ENCODE results near the gene CACNA2D4. TPM values are rescaled to one million over a fixed set of nuclear protein-coding genes. Genes with fewer than 3 reads are reported as not detected.

The CACNA2D4 gene
- total RNA-seq, 1 donor from 2014 or later: 0.83 TPM

GRCh38 chr12:1919284-1919683 is 832 bp upstream of the CACNA2D4 start:
- DNase-seq (ENCODE audit: low spot score) (peak; percentile 26), ATAC-seq (no peak)

GRCh38 chr12:1918884-1919236 is 408 bp upstream of the CACNA2D4 start:
- DNase-seq (ENCODE audit: low spot score) (peak; percentile 51), ATAC-seq (peak; percentile 76)

DNA sequence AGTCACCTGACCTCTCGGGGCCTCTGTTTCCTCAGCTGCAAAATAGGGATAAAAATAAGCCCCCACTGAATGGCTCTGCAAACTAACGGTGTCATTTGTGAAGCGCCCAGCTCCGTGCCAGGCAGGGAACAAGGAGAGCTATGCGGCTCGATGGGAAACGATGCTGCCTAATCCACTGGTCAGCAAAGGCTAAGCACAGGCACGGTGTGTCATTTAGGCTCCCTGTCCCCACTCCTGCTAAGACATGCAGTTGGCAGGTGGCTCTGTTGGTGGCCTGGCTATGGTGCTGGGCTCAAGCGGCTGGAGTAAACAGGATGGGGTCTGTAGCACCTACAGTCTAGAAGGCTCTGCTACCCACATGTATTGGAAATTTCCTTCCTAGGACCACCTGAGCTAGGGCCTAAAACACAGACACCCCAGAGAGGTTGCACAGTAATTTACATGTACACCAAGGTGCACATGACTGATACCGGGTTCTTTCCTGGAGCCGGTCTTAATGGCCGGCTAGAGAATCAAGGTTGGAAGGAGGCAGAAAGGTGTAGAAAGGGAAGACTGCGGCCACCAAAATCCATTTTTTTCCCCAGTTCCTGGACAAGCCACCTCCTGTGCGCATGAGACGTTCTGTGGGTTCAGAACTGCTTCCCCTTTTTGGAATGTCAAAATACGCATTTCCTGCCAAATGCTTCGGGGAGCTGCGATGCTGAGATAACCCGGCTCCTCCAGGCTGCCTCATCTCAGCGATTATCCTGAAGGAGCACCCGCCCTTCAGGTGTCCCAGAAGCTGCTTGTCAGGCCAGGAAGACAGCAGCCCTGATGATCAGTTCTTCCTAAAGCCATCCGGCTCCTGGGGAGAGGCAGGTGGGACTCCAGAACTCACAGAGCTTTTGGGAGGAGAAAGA is 1.0 kb downstream of the CACNA2D4 start:
- DNase-seq (ENCODE audit: low spot score) (peak; percentile 47), ATAC-seq (no peak)

- DNase-seq (ENCODE audit: low spot score): peak; percentile 47
Observed at GRCh38 chr12:1916371-1917171, 1.9 kb downstream of the CACNA2D4 start.

GRCh38 chr12:1915082-1915968 is 3.1 kb downstream of the CACNA2D4 start:
- ATAC-seq: no peak
- DNase-seq (ENCODE audit: low spot score): peak; percentile 39

More at GRCh38 chr12:1916371-1917171, 1.9 kb downstream of the CACNA2D4 start:
- ATAC-seq: no peak

DNA sequence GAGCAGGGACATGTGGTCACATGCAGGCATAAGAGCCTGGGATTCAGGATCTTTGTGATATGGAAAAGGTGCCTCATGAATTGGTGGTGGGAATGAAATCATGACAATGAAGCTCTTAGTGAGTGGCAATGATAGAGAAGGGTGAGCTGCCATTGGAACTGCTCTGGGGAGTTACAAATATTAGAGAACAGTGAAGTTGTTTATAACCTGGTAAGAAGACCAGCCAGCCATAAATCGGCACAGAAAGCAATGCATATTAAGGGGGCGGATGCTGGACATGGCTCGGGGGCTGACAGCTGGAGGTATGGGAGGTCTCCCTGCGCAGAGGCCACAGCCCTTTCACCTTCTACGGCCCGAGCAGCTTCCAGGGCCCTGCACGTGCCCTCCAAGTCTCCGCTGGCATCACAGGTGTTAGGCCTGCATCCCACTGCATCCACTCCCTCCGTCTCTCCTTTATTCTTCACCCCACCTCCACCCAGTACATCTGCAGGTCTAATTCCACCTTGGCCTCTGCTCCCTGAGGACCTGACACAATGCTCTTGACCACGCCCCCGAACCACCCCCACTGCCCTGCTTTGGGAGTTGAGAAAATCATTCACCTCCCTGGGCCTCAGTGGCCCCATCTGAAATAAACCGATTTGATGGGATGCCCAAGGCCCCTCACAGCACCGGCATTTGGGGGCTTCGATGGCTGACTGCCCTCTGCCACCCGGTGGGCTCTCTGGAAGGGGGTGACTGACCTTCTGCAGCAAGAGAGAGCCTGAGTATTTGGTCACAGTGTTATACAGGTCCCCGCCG is 4.1 kb downstream of the CACNA2D4 start:
- DNase-seq (ENCODE audit: low spot score) (peak; percentile 35), ATAC-seq (no peak)

GRCh38 chr12:1913377-1914113 is 4.9 kb downstream of the CACNA2D4 start:
- DNase-seq (ENCODE audit: low spot score) (peak; percentile 35), ATAC-seq (no peak)

GRCh38 chr12:1912580-1913376 is 5.7 kb downstream of the CACNA2D4 start:
- DNase-seq (ENCODE audit: low spot score) (peak; percentile 30), ATAC-seq (no peak)

DNA sequence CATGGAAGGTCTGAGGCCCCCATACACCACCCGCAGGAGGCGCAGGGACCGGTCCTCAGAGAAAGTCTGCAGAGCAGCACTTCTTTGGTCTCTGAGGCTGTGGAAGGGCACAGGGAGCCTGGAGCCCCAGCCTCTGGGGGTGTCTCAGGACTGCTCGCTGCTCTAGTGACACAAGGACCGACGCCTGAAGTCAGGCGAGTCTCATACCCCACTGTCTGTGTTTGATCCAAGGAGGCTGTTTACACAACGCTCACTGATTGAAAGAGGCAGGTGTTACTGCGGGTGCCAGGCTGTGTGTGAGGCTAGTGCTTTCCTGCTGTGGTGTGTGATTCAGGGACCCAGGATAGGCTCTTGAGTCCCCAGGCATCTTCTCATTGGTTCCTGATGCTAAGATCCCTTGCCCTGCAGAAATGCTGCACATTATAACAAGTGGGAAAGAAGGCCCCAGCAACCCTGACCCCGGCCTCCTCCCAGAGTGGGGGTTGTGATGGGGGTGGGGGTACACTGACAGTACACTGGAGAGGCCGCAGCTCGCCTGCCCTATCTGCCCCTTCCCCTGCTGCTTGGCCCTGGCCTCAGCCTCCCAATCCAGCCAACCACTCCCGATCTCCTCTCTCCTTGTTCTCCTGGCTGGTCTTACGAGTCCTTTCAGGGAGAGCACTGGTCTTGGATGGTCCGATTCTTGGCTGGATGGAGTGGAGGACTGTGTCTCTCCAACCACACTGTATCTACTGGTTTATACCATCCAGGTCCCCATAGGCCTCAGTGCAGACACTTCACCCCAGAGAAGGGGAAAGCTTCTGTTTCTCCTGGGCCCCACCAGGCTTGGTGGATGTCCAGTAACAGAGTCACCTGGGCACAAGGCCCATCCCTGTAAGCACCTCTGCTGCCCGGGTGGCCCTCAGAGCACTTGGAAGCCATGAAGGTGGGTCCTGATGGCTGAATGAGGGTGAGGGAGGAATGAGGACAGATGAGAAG is 6.6 kb downstream of the CACNA2D4 start:
- ATAC-seq (no peak), DNase-seq (ENCODE audit: low spot score) (peak; percentile 26)

- DNase-seq (ENCODE audit: low spot score): no peak
- no peak for ATAC-seq
Observed at GRCh38 chr12:1910468-1910867, 8.0 kb downstream of the CACNA2D4 start.

GRCh38 chr12:1908758-1909157 is 9.7 kb downstream of the CACNA2D4 start:
- DNase-seq (ENCODE audit: low spot score): peak; percentile 30
- no peak for ATAC-seq

- DNase-seq (ENCODE audit: low spot score) (peak; percentile 41), ATAC-seq (no peak)
Observed at GRCh38 chr12:1907652-1908611, 10.5 kb downstream of the CACNA2D4 start.

DNA sequence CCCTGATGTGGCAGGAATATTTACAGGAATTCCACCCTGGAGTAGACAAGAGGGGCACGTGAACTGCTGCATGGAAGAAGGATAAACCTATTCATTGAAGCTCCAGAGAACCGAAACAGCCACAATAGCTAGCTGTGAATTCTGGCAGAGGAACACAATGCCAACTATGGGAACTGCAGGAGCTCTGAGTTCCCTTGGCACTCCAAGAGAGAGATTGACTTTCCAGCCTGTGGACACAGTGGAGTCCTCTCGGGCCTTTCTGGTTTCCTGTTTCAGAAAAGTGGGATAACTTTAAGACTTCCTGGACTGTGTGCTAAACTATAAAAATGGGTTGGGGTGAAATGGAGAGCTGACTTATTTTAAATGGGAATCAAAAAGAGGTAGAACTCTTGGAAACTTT is 11.9 kb downstream of the CACNA2D4 start:
- no peak for ATAC-seq

GRCh38 chr12:1904875-1905274 is 13.6 kb downstream of the CACNA2D4 start:
- DNase-seq (ENCODE audit: low spot score) (no peak), ATAC-seq (no peak)

More for the DNA sequence above, 11.9 kb downstream of the CACNA2D4 start:
- DNase-seq (ENCODE audit: low spot score): peak; percentile 6

DNA sequence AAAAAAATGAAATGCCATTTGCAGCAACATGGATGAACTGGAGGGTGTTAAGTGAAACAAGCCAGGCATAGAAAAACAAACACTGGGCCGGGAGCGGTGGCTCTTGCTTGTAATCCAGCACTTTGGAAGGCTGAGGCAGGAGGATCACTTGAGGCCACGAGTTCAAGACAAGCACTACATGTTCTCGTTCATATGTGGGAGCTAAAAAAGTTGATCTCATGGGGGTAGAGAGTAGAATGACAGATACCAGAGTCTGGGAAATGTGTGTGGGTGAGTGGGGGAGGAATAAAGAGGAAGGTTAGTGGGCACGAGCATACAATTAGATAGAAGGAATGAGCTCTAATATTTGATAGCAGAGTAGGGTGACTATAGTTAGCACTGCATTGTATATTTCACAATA is 21.5 kb downstream of the CACNA2D4 start:
- no peak for ATAC-seq
- DNase-seq (ENCODE audit: low spot score): no peak

DNA sequence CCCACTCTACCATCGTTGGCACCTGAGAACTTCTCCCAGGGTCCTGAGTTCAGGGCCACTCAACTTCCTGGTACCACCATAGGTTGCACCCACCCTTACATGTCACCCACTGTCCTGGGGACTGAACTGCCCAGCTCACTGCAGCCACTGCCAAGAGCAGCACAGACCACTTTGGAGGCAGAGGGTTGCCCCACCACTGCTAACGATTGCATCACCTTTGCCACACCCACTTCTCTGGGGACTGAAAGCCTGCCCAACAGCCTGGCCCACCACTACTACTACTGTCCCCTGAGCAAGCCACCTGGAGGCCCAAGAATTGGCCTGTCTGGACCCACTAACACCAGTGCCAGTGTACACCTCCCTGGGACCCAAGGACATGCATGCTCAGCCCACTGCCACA is 27.6 kb downstream of the CACNA2D4 start:
- ATAC-seq (no peak), DNase-seq (ENCODE audit: low spot score) (peak; percentile 35)

All from left lobe of liver (tissue), 2 donors.